HFF-Myc (cell line): ENCODE results near the gene CELF4.

ENCODE experiments used
- DNase-seq: peaks from one replicate; pipeline ENCODE4 v3.0.0-alpha.2; 2011; ENCODE audit warnings: low read depth; ENCODE audit errors: extremely low read depth
- H3K4me3 ChIP-seq: replicated peaks from 2 replicates; pipeline ENCODE4 v1.5.1; 2011; ENCODE audit warnings: low read depth, mild to moderate bottlenecking, control low read depth, low read length
- CTCF ChIP-seq: IDR thresholded peaks from 2 replicates; pipeline ENCODE4 v1.5.1; 2012; ENCODE audit warnings: mild to moderate bottlenecking, low read depth, low read length, control low read depth; ENCODE audit errors: missing control alignments

Gene CELF4

DNA sequence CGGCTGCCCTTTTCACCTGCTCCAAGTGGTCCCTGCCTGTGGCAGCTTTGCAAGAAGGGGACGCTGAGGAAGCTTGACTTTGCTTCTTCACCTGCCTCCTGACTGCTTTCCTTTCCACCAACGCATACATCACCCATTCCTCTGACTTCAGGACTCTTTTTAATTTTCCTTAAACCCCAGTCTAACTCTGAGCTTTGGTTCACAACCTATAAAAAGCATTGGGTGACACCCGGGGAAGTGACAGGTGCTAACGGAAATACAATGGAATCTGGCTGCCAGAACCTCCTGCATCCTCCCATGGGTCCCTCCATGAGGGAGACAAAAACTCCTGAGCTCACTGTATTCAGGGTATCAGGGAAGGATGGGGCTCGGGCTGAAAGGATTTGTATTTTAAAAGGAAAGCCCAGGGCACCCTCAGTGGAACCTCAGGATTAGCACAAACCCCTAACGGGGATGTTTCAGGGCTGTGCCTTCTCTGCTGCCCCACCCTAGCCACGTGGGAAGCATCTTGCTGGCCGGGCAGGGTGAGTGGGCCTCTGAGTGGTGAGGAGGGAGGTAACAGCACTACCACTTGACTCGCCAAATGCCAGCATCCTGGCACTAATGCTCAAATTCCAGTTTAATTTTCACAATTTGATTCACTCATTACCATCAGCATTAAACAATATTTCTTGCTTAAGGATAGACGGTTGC, 284.8 kb downstream of the CELF4 start:
- TF ChIP-seq CTCF = no peak
- H3K4me3 ChIP-seq = no peak overlapping the region
- no peak for DNase-seq

DNA sequence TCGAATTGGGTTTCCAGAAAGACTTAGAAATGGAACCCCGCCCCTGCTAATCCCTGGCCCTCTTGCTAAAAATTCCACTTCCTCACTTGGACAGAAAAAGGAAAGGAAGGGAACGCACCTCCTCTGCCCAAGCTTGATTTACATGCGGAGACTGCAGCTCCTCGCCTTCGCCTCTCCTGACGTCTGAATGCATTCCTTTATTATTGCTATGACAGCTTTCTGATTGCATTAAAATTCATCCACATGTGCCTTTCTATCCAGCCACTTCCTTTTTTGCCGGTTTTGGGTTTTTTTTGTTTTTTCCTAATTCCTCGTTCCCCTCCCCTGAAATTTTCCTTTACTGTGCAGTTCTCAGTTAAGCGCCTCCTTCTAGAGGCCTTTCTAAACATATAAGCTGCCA, 287.8 kb downstream of the CELF4 start:
- H3K4me3 ChIP-seq = no peak overlapping the region
- no peak for DNase-seq
- no peak for TF ChIP-seq CTCF

DNA sequence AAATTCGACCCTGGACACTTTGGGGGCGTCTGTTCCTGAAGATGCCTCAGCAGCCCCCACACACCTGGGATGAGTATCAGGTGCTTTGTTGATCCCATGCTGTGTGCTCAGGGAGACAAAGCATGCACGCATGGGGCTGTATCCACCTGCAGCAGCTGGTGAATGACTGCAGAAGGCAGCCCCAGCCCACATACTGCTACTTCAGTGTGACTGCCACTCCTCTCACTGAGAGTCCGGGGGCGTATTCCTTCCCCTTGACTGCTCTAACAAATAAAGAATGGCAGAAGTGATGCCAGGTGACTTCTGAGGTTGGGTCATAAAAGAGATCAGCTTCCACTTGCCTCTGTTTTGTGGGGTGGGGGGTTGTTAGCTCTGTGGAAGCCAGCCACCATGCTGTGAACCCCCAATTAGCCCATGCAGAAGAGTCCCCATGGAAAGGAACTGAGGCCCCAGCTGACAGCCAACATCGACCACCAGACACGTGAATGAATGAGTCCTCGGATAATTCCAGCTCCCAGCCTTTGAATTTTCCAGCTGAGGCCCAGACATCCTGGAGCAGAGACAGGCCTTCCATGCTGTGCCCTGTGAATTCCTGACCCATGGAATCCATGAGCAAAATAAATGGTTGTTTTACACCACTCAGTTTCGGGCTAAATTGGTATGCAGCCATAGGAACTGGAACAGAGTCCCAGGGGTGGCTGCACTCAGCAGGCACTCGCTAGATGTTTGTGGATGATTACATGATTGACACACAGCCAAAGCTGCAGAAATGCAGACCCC, 289.3 kb downstream of the CELF4 start:
- no peak for DNase-seq
- TF ChIP-seq CTCF = no peak
- no peak overlapping the region for H3K4me3 ChIP-seq

- no peak for DNase-seq
- no peak overlapping the region for H3K4me3 ChIP-seq
- no peak for TF ChIP-seq CTCF
These were observed 290.3 kb downstream of the CELF4 start for GRCh38 chr18:37275237-37275741.

GRCh38 chr18:37274309-37275236, 291.0 kb downstream of the CELF4 start:
- TF ChIP-seq CTCF = no peak
- no peak overlapping the region for H3K4me3 ChIP-seq
- no peak for DNase-seq

DNA sequence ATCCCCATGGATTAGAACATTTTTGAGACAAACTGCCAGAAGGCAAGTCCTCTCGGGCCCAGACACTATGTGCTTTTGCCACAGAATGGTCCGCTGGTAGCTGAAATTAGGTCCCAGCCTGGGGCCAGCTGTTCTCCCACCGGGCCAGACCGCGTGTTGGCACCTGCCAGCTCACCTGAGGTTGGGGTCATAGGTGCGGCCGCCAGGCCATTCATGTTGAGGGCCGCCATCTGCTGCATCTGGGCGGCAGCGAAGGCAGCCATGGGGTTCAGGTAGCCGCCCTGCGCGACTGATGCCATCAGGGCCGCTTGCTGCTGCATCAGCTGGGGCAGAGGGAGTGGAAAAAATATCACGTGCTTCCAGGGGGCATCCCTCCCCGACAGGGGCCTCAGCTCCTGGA, 292.8 kb downstream of the CELF4 start:
- TF ChIP-seq CTCF = no peak
- DNase-seq = no peak
- H3K4me3 ChIP-seq = no peak overlapping the region
